Stimulated activated CD4-positive, alpha-beta T cell treated with anti-CD3 and anti-CD28 coated beads, Interleukin-12 subunit alpha, Interleukin-12 subunit beta, amount 100 ng/mL, for 4 hours (primary cell): ENCODE measurements around the gene CCDC85C.

ENCODE experiments used
- DNase-seq: peaks from one replicate; pipeline ENCODE4 v3.0.0-alpha.2; 2020

Gene CCDC85C

GRCh38 chr14:99628887-99629618 lies 25.0 kb upstream of the CCDC85C start:
- peak; percentile 56 for DNase-seq

- no peak for DNase-seq
Observed at GRCh38 chr14:99627510-99628381, 23.7 kb upstream of the CCDC85C start.

GRCh38 chr14:99627100-99627499 lies 23.1 kb upstream of the CCDC85C start:
- DNase-seq, result no peak

- DNase-seq, result no peak
Observed at GRCh38 chr14:99626041-99626648, 22.1 kb upstream of the CCDC85C start.

- DNase-seq, result no peak
Observed at GRCh38 chr14:99625476-99625875, 21.5 kb upstream of the CCDC85C start.

- DNase-seq, result no peak
Observed at GRCh38 chr14:99624971-99625370, 21.0 kb upstream of the CCDC85C start.

GRCh38 chr14:99624024-99624423 lies 20.0 kb upstream of the CCDC85C start:
- DNase-seq, result no peak

GRCh38 chr14:99621948-99622347 lies 17.9 kb upstream of the CCDC85C start:
- no peak for DNase-seq

- DNase-seq, result no peak
Observed at GRCh38 chr14:99619835-99620834, 16.1 kb upstream of the CCDC85C start.

GRCh38 chr14:99616832-99617800 lies 13.1 kb upstream of the CCDC85C start:
- no peak for DNase-seq

GRCh38 chr14:99615497-99616157 lies 11.6 kb upstream of the CCDC85C start:
- no peak for DNase-seq

- no peak for DNase-seq
Observed at GRCh38 chr14:99612738-99613330, 8.8 kb upstream of the CCDC85C start.

GRCh38 chr14:99612071-99612737 lies 8.2 kb upstream of the CCDC85C start:
- DNase-seq, result no peak

- DNase-seq, result no peak
Observed at GRCh38 chr14:99611646-99612045, 7.6 kb upstream of the CCDC85C start.

- peak; percentile 19 for DNase-seq
Observed at GRCh38 chr14:99609245-99610170, 5.5 kb upstream of the CCDC85C start.

- DNase-seq, result no peak
Observed at GRCh38 chr14:99608591-99608990, 4.6 kb upstream of the CCDC85C start.

- no peak for DNase-seq
Observed at GRCh38 chr14:99606359-99606758, 2.4 kb upstream of the CCDC85C start.

GRCh38 chr14:99605299-99605961 lies 1.4 kb upstream of the CCDC85C start:
- peak; percentile 69 for DNase-seq
